A549 (cell line): ENCODE measurements around the gene GAS6. TPM values are rescaled to one million over a fixed set of nuclear protein-coding genes. Genes with fewer than 3 reads are reported as not detected.

Experiments used
- ATAC-seq, 2 experiments: fragments of 200-7000 bp in 1 of 2; fragments of >200 bp in 1 of 2; cut with Nextera tagmentation in 1 of 2; cut with Tn5 transposase in 1 of 2; 3 replicates each; pipeline versions ENCODE4 v1.8.0 to v1.9.1; 2018 to 2020; ENCODE audit warnings: mild to moderate bottlenecking in 1 of 2, moderate library complexity in 1 of 2
- CTCF ChIA-PET: fragments of 300-600 bp; sonication (Branson Sonifier 250); formaldehyde crosslinking; extraction: SDS; loops from one replicate; lab custom pipeline; 2021; ENCODE audit warnings: antibody characterized with exemption, inconsistent platforms; lab: Yijun Ruan, JAX
- POLR2A ChIA-PET: fragments of 350-600 bp; formaldehyde crosslinking; extraction: SDS; loops from one replicate; lab custom pipeline; 2021; ENCODE audit warnings: antibody characterized with exemption, inconsistent platforms; lab: Yijun Ruan, JAX
- DNase-seq, 2 experiments: peaks; one replicate each; pipeline versions ENCODE4 v3.0.0 to v3.0.0-alpha.2; 2011 to 2016; ENCODE audit warnings: low read depth in 1 of 2, low spot score in 1 of 2
- FAIRE-seq: peaks from 2 replicates; lab custom pipeline; 2011; peaks lifted over from hg19 to GRCh38; lab: Jason Lieb, UNC
- H3K27ac ChIP-seq, 2 experiments: fragments of >200 bp; sonication (Bioruptor Twin); formaldehyde crosslinking; 3 replicates each; pipeline ENCODE4 v1.5.1; 2016 to 2017
- H3K4me1 ChIP-seq: fragments of >200 bp; sonication (Bioruptor Twin); formaldehyde crosslinking; 3 replicates; pipeline ENCODE4 v1.6.1; 2016
- H3K4me2 ChIP-seq: fragments of >200 bp; sonication (Bioruptor Twin); formaldehyde crosslinking; 3 replicates; pipeline ENCODE4 v1.6.1; 2016
- H3K4me3 ChIP-seq: fragments of >200 bp; sonication (Bioruptor Twin); formaldehyde crosslinking; 3 replicates; pipeline ENCODE4 v1.5.1; 2016
- H3K9me3 ChIP-seq: fragments of >200 bp; sonication (Bioruptor Twin); formaldehyde crosslinking; 3 replicates; pipeline ENCODE4 v1.6.1; 2016
- BHLHE40 ChIP-seq: IDR thresholded peaks from 2 replicates; pipeline ENCODE4 v1.6.1; 2012; ENCODE audit warnings: low read depth, low read length, inconsistent platforms
- CBX2 ChIP-seq: fragments of 200-600 bp; sonication (generic); IDR thresholded peaks from 2 replicates; pipeline ENCODE4 v1.6.1; 2016; ENCODE audit warnings: low read depth, mild to moderate bottlenecking, borderline replicate concordance
- CEBPB ChIP-seq, 2 experiments: fragments of >200 bp in 1 of 2; sonication (Bioruptor Twin) in 1 of 2; formaldehyde crosslinking in 1 of 2; IDR thresholded peaks; 2 replicates each; pipeline ENCODE4 v1.6.1; 2012 to 2016
- CHD2 ChIP-seq: fragments of 150-350 bp; IDR thresholded peaks from 2 replicates; pipeline ENCODE4 v1.6.1; 2014; ENCODE audit warnings: low read length; ENCODE audit not compliant: partially characterized antibody
- EHF ChIP-seq: fragments of 250-450 bp; sonication (Bioruptor Pico); IDR thresholded peaks from 2 replicates; pipeline ENCODE4 v1.5.0; 2020; ENCODE audit warnings: mild to moderate bottlenecking
- EP300 ChIP-seq, 2 experiments: fragments of >200 bp; sonication (Bioruptor Twin); formaldehyde crosslinking; IDR thresholded peaks; 2 replicates in 1 of 2; 3 replicates in 1 of 2; pipeline ENCODE4 v1.6.1; 2016 to 2017
- ESRRA ChIP-seq: fragments of 150-350 bp; IDR thresholded peaks from 2 replicates; pipeline ENCODE4 v1.6.1; 2014; ENCODE audit warnings: mild to moderate bottlenecking, low read length, borderline replicate concordance
- FOXS1 ChIP-seq: fragments of 250-450 bp; sonication (Bioruptor Pico); IDR thresholded peaks from 2 replicates; pipeline ENCODE4 v1.5.0; 2020; ENCODE audit warnings: mild to moderate bottlenecking, moderate library complexity
- HEYL ChIP-seq: fragments of 250-450 bp; sonication (Bioruptor Pico); IDR thresholded peaks from 2 replicates; pipeline ENCODE4 v1.8.0; 2021; ENCODE audit warnings: mild to moderate bottlenecking, moderate library complexity
- HOXA7 ChIP-seq: fragments of 250-450 bp; sonication (Bioruptor Pico); IDR thresholded peaks from 2 replicates; pipeline ENCODE4 v1.5.0; 2020; ENCODE audit warnings: mild to moderate bottlenecking, moderate library complexity
- HOXB13 ChIP-seq: fragments of 250-450 bp; sonication (Bioruptor Pico); IDR thresholded peaks from 2 replicates; pipeline ENCODE4 v1.5.0; 2020; ENCODE audit warnings: low read depth, mild to moderate bottlenecking, moderate library complexity
- JUN ChIP-seq, 2 experiments: fragments of >200 bp; sonication (Bioruptor Twin); formaldehyde crosslinking; IDR thresholded peaks; 2 replicates in 1 of 2; 3 replicates in 1 of 2; pipeline ENCODE4 v1.6.1; 2016 to 2017
- KDM1A ChIP-seq: fragments of 200-600 bp; sonication (generic); IDR thresholded peaks from 2 replicates; pipeline ENCODE4 v1.6.1; 2016; ENCODE audit warnings: low read depth, mild to moderate bottlenecking
- KDM5A ChIP-seq: fragments of 200-600 bp; sonication (generic); IDR thresholded peaks from 2 replicates; pipeline ENCODE4 v1.6.1; 2016; ENCODE audit warnings: antibody characterized with exemption, mild to moderate bottlenecking
- MAZ ChIP-seq: fragments of 150-350 bp; IDR thresholded peaks from 2 replicates; pipeline ENCODE4 v1.6.1; 2014; ENCODE audit warnings: antibody characterized with exemption, low read depth, low read length, borderline replicate concordance
- NFE2L2 ChIP-seq: fragments of 150-350 bp; conservative IDR thresholded peaks from 2 replicates; pipeline ENCODE4 v1.6.1; 2014; ENCODE audit warnings: low read length
- PHF8 ChIP-seq: fragments of 200-600 bp; sonication (generic); IDR thresholded peaks from 2 replicates; pipeline ENCODE4 v1.6.1; 2016; ENCODE audit warnings: low read depth, mild to moderate bottlenecking, antibody characterized with exemption, moderate library complexity, borderline replicate concordance
- RAD21 ChIP-seq, 2 experiments: fragments of >200 bp in 1 of 2; sonication (Bioruptor Twin) in 1 of 2; formaldehyde crosslinking in 1 of 2; IDR thresholded peaks in 1 of 2; conservative IDR thresholded peaks in 1 of 2; 2 replicates in 1 of 2; 3 replicates in 1 of 2; pipeline ENCODE4 v1.6.1; 2012 to 2018; ENCODE audit warnings: inconsistent platforms in 1 of 2
- RARB ChIP-seq: fragments of 250-450 bp; sonication (Bioruptor Pico); IDR thresholded peaks from 2 replicates; pipeline ENCODE4 v1.8.0; 2021; ENCODE audit warnings: mild to moderate bottlenecking, moderate library complexity
- RCOR1 ChIP-seq: fragments of 150-350 bp; IDR thresholded peaks from 2 replicates; pipeline ENCODE4 v1.6.1; 2014; ENCODE audit warnings: antibody characterized with exemption, low read length, low read depth
- RFX5 ChIP-seq: fragments of 450-650 bp; IDR thresholded peaks from 2 replicates; pipeline ENCODE4 v1.7.1; 2014; ENCODE audit warnings: antibody characterized with exemption, mild to moderate bottlenecking, moderate library complexity
- RNF2 ChIP-seq: fragments of 200-600 bp; sonication (generic); IDR thresholded peaks from 2 replicates; pipeline ENCODE4 v1.6.1; 2016; ENCODE audit warnings: low read depth, mild to moderate bottlenecking, antibody characterized with exemption, moderate library complexity, borderline replicate concordance
- SMC3 ChIP-seq: fragments of >200 bp; sonication (Bioruptor Twin); formaldehyde crosslinking; IDR thresholded peaks from 3 replicates; pipeline ENCODE4 v1.6.1; 2018; ENCODE audit warnings: inconsistent platforms
- ZFP36 ChIP-seq: fragments of 450-650 bp; IDR thresholded peaks from 2 replicates; pipeline ENCODE4 v1.6.1; 2014; ENCODE audit warnings: borderline replicate concordance; ENCODE audit not compliant: partially characterized antibody
- ZNF302 ChIP-seq: fragments of 250-450 bp; sonication (Bioruptor Pico); IDR thresholded peaks from 2 replicates; pipeline ENCODE4 v1.9.0; 2021; ENCODE audit warnings: inconsistent platforms, mild to moderate bottlenecking, moderate library complexity
- ZSCAN20 ChIP-seq: fragments of 250-450 bp; sonication (Bioruptor Pico); IDR thresholded peaks from 2 replicates; pipeline ENCODE4 v1.8.0; 2022; ENCODE audit warnings: mild to moderate bottlenecking, moderate library complexity
- WGBS: methylation state at CpG from one replicate; pipeline ENCODE4 v1.1.6; 2017; ENCODE audit errors: missing lambda C conversion rate; 5-methylcytosine and 5-hydroxymethylcytosine counted together
- polyA plus RNA-seq, 4 experiments: library from polyadenylated mRNA; depleted of rRNA in 3 of 4; stranded (reverse); fragments of >200 nt; fragmentation: RNase III in 1 of 4; extraction: RNeasy Plus Mini Kit Qiagen cat#74134 plus additional on column Dnase treatment in 1 of 4; gene quantifications; 2 replicates in 3 of 4; 3 replicates in 1 of 4; pipeline ENCODE4 v1.2.3, GENCODE V29; 2011 to 2017
- TF ChIP-seq, protein P1 (sequence below): fragments of 200-600 bp; sonication (generic); IDR thresholded peaks from 2 replicates; pipeline ENCODE4 v1.6.1; 2016; ENCODE audit warnings: antibody characterized with exemption, mild to moderate bottlenecking, moderate library complexity
- TF ChIP-seq, protein P2 (sequence below): fragments of 250-450 bp; sonication (Bioruptor Pico); IDR thresholded peaks from 2 replicates; pipeline ENCODE4 v1.5.0; 2021; ENCODE audit warnings: mild to moderate bottlenecking, moderate library complexity, borderline replicate concordance
- TF ChIP-seq, protein P3 (sequence below): fragments of >200 bp; sonication (Bioruptor Twin); formaldehyde crosslinking; IDR thresholded peaks from 3 replicates; pipeline ENCODE4 v1.6.1; 2016
- TF ChIP-seq, protein P4 (sequence below): fragments of 150-350 bp; IDR thresholded peaks from 2 replicates; pipeline ENCODE4 v1.6.1; 2014; ENCODE audit warnings: low read depth, mild to moderate bottlenecking, low read length

Gene GAS6
- polyA plus RNA-seq, 2 of the 4 experiments (the other 2 are of a cell fraction), result 3.5 to 5.7 TPM

DNA sequence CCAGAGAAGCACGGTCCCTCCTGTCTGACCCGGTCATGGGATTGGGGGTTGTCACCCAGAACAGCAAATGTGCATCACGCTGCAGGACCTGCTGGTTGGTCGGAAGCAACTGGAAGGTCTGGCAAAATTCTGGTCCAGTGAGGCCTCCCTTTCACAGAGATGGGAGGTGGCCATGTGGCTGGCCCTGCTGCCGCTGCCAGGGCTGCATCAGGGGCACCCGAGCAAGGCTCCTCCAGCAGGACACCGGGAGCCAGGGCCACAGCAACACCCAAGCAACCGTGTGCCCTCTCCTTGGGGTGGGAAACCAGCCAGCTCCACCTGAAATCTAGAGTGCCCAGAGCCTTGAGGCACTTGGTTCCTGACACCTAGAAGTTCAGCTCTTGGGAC lies 11.5 kb upstream of the GAS6 start (continued):
- TF ChIP-seq, protein P1, sequence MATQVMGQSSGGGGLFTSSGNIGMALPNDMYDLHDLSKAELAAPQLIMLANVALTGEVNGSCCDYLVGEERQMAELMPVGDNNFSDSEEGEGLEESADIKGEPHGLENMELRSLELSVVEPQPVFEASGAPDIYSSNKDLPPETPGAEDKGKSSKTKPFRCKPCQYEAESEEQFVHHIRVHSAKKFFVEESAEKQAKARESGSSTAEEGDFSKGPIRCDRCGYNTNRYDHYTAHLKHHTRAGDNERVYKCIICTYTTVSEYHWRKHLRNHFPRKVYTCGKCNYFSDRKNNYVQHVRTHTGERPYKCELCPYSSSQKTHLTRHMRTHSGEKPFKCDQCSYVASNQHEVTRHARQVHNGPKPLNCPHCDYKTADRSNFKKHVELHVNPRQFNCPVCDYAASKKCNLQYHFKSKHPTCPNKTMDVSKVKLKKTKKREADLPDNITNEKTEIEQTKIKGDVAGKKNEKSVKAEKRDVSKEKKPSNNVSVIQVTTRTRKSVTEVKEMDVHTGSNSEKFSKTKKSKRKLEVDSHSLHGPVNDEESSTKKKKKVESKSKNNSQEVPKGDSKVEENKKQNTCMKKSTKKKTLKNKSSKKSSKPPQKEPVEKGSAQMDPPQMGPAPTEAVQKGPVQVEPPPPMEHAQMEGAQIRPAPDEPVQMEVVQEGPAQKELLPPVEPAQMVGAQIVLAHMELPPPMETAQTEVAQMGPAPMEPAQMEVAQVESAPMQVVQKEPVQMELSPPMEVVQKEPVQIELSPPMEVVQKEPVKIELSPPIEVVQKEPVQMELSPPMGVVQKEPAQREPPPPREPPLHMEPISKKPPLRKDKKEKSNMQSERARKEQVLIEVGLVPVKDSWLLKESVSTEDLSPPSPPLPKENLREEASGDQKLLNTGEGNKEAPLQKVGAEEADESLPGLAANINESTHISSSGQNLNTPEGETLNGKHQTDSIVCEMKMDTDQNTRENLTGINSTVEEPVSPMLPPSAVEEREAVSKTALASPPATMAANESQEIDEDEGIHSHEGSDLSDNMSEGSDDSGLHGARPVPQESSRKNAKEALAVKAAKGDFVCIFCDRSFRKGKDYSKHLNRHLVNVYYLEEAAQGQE, result no peak
- TF ChIP-seq, protein P2, sequence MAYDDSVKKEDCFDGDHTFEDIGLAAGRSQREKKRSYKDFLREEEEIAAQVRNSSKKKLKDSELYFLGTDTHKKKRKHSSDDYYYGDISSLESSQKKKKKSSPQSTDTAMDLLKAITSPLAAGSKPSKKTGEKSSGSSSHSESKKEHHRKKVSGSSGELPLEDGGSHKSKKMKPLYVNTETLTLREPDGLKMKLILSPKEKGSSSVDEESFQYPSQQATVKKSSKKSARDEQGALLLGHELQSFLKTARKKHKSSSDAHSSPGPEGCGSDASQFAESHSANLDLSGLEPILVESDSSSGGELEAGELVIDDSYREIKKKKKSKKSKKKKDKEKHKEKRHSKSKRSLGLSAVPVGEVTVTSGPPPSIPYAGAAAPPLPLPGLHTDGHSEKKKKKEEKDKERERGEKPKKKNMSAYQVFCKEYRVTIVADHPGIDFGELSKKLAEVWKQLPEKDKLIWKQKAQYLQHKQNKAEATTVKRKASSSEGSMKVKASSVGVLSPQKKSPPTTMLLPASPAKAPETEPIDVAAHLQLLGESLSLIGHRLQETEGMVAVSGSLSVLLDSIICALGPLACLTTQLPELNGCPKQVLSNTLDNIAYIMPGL (CRISPR knock-in tag), result no peak
- TF ChIP-seq, protein P3, sequence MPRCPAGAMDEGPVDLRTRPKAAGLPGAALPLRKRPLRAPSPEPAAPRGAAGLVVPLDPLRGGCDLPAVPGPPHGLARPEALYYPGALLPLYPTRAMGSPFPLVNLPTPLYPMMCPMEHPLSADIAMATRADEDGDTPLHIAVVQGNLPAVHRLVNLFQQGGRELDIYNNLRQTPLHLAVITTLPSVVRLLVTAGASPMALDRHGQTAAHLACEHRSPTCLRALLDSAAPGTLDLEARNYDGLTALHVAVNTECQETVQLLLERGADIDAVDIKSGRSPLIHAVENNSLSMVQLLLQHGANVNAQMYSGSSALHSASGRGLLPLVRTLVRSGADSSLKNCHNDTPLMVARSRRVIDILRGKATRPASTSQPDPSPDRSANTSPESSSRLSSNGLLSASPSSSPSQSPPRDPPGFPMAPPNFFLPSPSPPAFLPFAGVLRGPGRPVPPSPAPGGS, result no peak
- no peak for TF ChIP-seq EHF
- no peak for TF ChIP-seq NFE2L2
- TF ChIP-seq CHD2, result no peak
- no peak for TF ChIP-seq KDM1A
- TF ChIP-seq RCOR1, result no peak
- TF ChIP-seq SMC3, result no peak
- no peak for TF ChIP-seq ZNF302 (CRISPR knock-in tag)
- TF ChIP-seq HEYL (CRISPR knock-in tag), result no peak
- TF ChIP-seq PHF8, result no peak
- TF ChIP-seq, protein P4, sequence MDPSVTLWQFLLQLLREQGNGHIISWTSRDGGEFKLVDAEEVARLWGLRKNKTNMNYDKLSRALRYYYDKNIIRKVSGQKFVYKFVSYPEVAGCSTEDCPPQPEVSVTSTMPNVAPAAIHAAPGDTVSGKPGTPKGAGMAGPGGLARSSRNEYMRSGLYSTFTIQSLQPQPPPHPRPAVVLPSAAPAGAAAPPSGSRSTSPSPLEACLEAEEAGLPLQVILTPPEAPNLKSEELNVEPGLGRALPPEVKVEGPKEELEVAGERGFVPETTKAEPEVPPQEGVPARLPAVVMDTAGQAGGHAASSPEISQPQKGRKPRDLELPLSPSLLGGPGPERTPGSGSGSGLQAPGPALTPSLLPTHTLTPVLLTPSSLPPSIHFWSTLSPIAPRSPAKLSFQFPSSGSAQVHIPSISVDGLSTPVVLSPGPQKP, result no peak

DNA sequence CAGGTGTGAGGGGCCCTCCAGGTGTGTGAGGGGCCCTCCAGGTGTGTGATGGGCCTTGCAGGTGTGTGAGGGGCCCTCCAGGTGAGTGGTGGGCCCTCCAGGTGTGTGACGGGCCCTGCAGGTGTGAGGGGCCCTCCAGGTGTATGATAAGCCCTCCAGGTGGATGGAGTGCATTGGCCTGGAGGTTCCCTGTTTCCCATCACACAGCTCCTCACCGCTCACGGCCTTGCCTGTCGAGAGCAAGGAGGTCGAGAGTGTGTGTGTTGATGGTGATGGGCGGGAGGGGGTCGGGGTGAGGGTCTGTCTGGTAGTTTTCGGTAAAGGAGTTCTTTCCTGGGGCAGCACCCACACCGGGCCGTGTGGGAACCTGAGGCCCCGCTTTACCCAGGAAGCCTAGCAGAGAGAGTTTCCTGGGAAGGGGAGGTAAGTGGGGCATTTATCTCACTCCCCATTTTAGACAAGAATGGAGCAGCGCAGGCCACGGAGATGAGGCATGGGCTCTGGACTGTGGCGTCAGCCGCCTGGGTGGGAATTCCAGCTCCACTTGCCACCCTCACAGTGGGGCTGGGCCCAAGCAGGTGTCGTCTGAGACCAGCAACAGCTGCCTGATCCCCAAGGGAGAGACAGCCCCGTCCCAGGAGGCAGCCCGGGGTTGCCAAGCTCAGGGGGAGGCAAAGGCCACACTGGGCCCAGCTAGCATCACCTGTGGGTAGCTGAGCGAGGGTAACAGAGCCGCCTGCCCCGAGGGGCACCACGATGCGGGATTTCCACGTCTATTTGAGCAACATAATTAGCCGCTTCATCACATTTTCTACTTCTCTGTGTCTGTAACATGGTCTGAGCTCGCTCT lies 10.9 kb upstream of the GAS6 start:
- FAIRE-seq (no peak), DNase-seq (no peak), ATAC-seq (no peak)
- Histone ChIP-seq H3K4me2 (no peak overlapping the region), H3K4me1 (no peaks in the 10 kb centered on the region), H3K27ac (no peak overlapping the region), H3K9me3 (no peaks in the 10 kb centered on the region), H3K4me3 (no peak overlapping the region)
- TF ChIP-seq RARB (CRISPR knock-in tag) (no peak), CEBPB (IDR thresholded peaks at IDR 0.05) (no peak), EP300 (IDR thresholded peaks at IDR 0.05) (no peak), HOXA7 (CRISPR knock-in tag) (no peak), JUN (IDR thresholded peaks at IDR 0.05) (no peak), BHLHE40 (no peak), ZFP36 (no peak), RNF2 (no peak), ZSCAN20 (CRISPR knock-in tag) (no peak), RFX5 (no peak), HOXB13 (CRISPR knock-in tag) (no peak), FOXS1 (CRISPR knock-in tag) (no peak), MAZ (no peak), KDM1A (no peak), ESRRA (no peak), HEYL (CRISPR knock-in tag) (no peak), CBX2 (no peak), KDM5A (no peak), RAD21 (conservative IDR thresholded peaks at IDR 0.05 in 1 of 2, IDR thresholded peaks at IDR 0.05 in 1 of 2) (no peak)
- ChIA-PET CTCF (interaction anchor here (0.9 kb wide), 1 partner anchor 12 kb away, joined by 3 read pairs; no protein-coding TSS in a partner anchor), POLR2A (no interaction called here)
- 77% methylated on average over 14 of the region's 26 CpGs for WGBS
